Inflammatory macrophage (primary cell): ENCODE measurements around the gene MYO1F.

Experiments
- DNase-seq, 2 donors: peaks; one replicate each; pipeline ENCODE4 v3.0.0-alpha.2; 2020 to 2022

MYO1F gene

DNA sequence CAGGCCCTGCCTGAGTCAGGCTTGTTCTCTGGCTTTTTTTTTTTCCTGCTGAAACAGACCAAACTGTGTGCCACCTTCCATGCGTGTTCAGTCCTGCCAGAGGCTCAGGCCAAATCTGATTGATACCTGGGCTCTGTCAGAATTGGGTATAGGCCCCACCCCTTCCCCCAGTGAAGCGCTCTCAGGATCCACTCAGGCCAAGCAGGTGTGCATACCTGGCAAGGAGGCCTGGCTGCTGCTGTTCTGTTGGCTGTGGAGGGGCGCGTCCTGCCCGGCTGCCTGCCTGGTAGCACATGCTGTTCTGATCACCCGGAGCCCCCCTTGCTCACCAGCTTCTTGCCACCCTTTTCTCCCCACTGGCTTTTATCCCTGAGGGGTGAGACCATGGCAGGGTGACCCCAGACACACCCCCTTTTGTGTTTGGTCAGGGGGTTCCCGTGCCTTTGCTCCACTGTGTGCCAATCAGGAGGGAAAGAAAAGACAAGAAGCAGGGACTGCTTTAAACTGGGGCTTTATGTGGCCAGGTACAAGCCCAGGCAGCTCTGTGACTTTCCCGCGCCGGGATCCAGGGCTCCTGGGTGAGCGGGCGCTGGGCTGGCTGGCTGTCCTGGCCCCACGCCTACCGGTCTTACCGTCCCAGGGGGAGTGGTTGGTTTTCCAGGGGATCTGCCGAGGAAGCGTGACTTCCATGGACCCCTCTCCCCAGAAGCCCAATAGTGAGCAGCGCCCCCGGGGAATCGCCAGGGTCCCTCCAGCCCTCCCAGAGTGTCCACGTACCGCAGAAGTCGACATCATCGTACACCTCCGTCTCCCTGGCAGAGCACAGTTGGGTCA, 87.5 kb downstream of the MYO1F start:
- DNase-seq = no peak

DNA sequence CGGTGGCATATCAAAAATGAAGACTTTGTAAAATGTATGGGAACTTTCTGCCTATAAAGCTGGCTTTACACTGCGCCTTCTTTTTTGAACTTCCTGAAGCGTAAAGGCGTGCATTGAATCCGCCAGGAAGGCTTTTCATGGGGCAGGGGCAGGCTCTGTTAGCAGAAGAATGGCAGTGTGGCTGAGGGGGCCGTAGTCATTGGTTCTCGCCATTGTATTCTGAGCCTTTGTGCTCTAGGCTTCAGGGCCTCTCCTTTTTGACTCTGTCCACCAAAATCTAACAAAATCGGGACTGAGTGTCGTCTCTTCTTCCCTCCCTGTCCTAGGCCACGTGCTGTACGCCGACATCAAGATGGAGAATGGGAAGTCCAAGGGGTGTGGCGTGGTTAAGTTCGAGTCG, 88.9 kb downstream of the MYO1F start:
- DNase-seq = peak; percentile 24 to 52

DNA sequence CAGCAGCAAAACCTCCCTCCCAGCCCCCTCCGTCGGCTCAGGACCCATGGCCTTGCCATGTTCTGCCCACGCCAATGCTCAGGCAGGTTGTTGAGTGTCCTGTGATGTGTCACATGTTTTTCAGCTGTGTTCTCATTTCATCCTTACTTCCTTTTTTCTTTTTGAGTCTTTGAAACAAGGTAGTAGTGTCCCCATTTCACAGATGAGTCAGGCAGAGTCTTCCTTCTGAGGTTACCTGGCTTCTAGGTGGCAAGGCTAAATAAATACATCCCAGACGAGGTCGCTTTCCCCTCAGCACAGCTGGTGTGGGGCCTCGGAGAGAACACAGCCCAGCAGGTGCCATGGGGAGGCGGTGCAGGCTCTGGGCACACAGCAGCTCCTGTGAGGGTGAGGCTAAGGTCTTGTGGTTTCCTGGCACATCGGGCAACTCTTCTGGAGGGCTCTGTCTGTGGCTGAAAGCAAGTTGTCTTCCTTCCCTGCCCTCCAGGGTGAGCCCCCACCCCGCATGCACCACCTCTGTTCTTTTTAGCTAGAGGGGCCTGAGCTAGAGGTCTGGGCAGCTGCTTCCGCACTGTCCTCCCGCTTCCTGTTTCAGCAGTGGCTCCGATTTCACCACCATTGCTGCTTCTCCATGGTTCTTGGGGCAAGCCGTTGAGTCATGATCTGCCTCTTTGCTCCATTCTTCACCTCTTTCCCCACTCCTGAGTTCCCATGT, 89.9 kb downstream of the MYO1F start:
- DNase-seq = peak; percentile 96

DNA sequence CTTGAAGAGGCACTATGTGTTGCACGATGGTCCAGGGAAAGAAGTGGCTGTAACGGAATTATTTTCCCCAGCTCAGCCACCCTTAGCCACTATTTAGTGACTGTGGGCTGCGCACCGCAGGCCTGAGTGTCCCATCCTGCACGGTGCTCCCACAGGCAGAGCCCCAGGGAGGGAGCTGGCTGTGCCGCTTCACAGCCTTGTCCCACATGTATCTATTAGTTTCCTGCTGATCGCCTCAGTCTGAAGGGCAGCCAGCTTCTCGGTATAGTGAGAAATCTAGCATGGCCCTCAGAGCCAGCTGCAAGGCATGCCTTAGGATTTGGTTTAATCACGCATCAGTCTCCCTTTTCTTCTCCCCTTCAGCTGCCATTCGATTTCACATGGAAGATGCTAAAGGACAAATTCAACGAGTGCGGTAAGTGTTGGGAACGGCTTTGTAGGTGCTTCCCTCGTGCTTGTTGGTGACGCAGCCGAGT, 90.5 kb downstream of the MYO1F start:
- no peak for DNase-seq

DNA sequence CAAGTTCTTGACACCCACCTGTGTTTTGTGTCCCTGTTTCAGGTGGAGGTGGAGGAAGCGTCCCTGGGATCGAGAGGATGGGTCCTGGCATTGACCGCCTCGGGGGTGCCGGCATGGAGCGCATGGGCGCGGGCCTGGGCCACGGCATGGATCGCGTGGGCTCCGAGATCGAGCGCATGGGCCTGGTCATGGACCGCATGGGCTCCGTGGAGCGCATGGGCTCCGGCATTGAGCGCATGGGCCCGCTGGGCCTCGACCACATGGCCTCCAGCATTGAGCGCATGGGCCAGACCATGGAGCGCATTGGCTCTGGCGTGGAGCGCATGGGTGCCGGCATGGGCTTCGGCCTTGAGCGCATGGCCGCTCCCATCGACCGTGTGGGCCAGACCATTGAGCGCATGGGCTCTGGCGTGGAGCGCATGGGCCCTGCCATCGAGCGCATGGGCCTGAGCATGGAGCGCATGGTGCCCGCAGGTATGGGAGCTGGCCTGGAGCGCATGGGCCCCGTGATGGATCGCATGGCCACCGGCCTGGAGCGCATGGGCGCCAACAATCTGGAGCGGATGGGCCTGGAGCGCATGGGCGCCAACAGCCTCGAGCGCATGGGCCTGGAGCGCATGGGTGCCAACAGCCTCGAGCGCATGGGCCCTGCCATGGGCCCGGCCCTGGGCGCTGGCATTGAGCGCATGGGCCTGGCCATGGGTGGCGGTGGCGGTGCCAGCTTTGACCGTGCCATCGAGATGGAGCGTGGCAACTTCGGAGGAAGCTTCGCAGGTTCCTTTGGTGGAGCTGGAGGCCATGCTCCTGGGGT, 91.5 kb downstream of the MYO1F start:
- DNase-seq = no peak

DNA sequence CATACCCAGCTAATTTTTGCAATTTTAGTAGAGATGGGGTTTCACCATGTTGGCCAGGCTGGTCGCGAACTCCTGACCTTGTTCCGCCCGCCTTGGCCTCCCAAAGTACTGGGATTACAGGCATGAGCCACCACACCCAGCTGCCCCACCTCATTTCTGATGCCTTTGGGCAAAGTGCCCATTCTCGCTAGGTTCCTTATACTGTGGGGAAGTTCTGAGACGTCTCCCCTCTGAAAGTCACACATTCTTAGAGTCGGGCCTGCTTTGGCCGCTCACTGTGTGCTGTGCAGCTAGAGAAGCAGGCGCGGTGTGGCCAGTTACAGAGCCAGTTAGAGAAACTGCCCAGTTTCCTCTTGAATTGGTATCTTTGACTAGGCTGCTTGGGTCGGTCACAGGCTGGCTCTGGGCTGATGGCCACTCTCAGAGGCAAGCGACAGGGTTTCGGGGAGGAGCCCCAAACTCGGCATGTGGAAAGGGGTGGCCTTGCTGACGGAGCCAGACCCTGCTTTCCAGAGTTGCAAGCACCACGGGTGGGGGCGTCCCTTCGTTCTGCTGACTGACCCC, 92.8 kb downstream of the MYO1F start:
- DNase-seq = peak; percentile 95 to 98

DNA sequence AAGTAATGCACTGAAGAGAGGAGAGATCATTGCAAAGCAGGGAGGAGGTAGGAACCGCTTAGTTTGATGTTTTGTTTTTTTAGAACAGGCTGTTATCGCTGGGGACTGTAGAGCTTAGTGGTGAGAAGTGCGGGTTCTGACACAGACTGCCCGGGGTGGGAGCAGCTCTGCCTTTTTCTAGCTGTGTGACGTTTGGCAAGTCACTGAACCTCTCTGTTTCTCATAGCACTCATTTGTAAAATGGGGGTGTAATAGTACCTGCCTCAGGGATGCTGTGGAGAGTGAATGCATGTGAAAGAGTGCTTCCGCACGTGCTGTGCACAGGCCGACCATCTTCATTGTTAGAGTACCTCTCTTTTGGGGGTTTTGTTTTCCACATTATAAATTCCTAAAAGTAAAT, 94.1 kb downstream of the MYO1F start:
- no peak for DNase-seq

DNA sequence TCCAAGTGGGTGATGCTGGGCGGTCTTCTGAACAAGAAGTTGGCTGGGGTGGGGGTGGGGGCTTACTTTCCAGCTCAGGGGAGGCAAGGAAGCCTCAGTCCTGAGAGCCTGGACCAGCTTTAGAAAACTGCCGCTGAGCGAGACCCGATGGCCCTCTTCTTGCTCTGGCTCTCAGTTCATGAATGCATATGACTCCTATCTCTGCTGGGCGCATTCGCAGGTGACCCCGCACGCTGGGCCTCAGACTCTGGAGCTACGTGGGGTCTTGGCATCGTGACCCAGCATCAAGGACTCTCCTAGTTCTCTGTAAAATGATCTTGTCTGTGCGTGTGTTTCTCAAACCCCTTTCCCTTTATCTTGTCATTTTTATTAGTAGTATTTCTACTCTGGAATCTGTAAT, 94.5 kb downstream of the MYO1F start:
- no peak for DNase-seq

DNA sequence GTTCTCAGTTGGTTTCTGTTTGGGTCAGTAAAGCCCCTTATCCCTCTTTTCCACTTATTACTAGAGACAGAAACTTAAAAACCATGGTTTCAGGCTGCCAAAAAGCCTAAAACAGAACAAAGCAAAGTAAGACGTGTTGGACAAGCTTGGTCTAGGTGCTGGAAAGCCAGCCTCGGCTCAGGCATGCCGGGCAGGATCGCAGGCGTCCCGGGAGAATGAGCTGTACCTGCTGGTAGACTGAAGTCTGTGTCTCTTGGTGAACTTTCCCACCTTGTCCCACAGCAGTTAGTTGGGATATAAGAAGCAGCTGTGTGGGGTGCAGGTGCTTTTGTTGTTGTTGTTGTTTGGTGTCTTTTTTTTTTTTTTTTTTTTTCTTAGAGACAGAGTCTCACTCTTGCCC, 95.6 kb downstream of the MYO1F start:
- no peak for DNase-seq

DNA sequence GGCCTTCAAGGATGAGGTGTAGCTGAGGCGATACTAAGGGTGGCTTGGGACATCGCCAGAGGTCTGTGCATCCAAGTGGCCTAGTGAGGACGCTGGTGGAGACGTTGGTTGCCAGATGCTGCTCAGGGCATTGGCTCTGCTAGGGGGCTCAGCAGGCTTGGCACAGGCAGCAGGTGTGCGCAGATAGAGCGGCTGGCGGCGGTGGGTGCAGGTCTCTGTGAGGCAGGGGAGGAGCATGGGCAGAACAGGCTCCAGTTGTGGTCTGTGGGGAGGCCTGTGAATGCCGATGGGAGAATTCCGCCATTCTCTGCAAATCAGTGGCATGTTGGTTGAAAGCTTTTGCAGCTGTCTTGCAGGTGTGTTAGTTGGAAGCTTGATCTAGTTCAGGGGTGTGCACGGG, 96.0 kb downstream of the MYO1F start:
- no peak for DNase-seq

DNA sequence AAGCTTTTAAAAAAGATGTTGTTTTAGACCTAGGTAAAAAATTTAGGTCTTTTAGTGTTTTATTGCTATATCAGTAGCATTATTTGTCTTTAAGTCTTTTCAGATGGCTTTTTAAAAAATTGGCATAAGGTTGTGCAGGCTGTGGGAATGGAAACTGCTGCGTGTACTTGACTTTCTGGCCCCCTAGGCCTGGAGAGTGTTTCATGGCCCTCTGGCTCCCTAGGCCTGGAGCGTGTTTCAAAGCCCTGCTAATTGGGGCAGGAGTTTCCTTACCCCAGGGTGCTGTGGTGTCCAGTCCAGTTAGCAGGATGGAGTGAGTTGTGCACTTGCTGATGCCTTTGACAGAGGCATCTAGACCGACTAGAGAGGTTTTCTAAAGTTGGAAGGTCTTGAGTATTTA, 98.6 kb downstream of the MYO1F start:
- DNase-seq = no peak

DNA sequence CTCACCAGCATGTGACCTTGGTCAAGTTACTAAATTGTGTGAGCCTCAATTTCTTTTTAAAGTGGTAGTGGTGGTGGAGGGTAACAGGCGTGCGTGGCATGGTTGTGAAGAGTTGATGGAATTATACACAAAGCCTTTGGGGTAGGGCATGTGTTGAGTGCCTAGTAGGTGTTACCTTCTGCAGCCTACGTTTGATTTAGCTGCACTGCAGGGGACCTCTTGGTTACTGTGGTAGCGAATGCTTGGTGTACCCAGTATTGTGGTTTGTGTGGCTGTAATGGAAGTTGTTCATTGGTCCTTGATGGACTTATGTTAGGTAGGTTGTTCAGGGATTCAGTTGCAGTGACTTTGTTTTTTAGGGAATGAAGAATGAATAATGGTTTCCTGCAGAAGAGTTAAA, 99.4 kb downstream of the MYO1F start:
- DNase-seq = no peak

DNA sequence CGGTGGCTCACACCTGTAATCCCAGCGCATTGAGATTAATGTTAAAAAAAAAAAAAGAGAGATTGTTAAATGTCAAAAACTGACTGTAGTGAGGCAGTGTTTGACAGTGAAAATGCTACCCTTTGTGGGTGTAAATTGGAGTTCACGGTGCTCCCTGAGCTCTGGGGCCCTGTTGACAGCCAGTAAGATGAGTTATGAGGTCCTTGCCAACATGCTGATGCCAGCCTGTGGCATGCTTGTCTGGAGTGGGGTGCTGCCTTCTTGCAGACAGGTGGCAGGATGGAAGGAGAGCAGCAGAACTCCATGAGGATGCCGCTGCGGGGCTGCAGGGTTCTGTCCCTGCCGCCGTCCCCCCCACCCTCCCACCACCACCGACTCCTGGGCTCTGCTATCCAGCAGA, 100.7 kb downstream of the MYO1F start:
- DNase-seq = no peak

DNA sequence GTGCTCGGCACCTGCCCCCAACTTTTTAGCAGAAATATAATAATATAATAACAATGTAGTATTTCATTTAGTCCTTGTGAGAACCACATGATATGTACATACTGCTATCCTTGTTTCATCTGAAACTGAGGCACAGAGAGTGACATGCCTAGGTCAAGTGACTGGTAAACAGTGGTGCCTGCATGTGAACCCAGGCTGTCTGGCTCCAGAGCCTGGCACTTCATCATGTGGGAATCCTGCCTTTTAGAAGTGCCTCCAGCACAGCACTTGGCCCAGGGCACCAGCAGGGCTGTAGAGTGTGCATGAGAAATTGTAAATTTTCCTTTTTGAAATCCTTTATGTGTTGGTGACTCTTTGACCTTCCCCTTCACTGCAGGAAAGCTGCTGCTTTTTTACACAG, 102.2 kb downstream of the MYO1F start:
- DNase-seq = no peak

DNA sequence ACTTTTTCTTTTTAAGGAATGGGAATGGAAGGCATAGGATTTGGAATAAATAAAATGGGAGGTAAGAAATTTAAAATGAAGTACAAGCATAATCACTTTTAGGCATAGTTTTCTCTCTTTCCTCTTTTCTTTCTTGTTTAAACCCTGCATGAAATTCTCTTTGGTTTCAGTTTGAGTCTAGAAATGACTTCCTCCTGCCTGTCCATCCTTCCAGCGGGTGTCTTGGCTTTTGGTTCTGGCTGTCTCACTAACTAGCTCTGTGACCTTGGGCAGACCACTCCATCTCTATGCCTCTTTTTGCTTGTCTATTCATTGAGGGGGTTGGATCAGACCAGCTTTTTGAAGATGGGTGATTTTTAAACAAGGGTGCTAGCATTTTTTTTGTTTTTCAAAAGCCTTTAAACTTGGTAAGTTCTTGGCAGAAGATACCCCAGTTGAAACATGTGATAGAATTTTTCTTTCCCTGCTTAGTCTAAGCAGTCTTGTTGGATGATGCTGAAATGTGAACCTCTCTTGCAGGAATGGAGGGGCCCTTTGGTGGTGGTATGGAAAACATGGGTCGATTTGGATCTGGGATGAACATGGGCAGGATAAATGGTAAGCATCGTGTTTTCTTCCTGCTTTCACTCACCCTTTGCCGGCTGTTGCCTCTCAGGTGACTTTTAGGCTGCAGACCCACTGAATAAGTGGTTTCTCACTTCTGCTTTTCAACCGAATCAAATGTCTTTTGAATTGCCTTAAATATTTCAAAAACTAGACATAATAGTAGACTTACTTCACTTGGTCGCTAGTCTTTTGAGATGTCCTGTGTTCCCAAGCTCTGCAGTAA, 103.4 kb downstream of the MYO1F start:
- DNase-seq = peak; percentile 52 to 60
